Measurements from ENCODE around the gene PPP1R1B.

Gene PPP1R1B

DNA sequence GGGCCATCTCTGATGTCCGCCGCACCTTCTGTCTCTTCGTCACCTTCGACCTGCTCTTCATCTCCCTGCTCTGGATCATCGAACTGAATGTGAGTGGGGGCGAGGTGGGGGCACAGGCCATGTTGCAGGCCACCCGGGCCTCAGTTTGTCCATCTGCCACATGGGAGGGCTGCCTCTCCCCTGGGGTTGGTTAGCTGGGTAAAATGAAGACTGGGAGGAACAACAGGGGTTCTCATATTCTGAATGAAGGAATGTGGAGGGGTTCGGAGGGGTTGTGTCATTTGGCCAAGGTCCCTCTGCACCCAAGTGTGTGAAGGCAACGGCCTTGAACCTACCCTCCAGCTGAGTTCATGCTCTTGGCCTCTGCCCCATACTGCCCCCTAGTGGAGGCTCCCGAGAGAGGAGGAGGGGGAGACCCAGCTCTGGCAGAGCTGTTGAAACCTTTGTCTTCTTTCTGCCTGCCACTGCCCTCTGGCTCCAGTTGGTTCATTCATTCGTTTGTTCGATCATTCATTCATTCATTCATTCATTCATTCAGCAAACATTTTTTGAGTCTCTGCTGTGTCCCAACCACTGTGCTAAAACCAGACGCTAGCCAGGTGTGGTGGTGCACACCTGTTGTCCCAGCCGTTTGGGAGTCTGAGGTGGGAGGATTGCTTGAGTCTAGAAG lies 27.0 kb downstream of the PPP1R1B start:
- DNase-seq (ENCODE audit: low read depth), result no peak

GRCh38 chr17:39655105-39655504 lies 28.4 kb downstream of the PPP1R1B start:
- DNase-seq (ENCODE audit: low read depth), result no peak

DNA sequence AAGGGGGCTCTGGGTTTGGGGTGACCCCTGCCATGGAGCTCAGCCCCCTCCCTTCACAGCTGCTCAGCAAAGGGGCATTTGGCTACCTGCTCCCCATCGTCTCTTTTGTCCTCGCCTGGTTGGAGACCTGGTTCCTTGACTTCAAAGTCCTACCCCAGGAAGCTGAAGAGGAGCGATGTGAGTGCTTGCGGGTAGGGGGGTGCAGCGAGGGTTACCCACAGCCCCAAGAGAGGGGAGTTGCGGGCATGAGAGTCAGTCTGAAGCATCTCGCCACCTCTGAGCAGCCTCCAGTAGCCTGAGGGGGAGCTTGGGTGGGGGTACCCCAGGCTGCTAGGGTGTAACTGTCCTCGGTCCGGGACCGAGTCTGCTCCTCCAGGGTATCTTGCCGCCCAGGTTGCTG lies 31.6 kb downstream of the PPP1R1B start:
- no peak for DNase-seq (ENCODE audit: low read depth)

GRCh38 chr17:39658760-39659159 lies 32.0 kb downstream of the PPP1R1B start:
- no peak for DNase-seq (ENCODE audit: low read depth)

- no peak for DNase-seq (ENCODE audit: low read depth)
Observed at GRCh38 chr17:39659279-39660010, 32.7 kb downstream of the PPP1R1B start.

DNA sequence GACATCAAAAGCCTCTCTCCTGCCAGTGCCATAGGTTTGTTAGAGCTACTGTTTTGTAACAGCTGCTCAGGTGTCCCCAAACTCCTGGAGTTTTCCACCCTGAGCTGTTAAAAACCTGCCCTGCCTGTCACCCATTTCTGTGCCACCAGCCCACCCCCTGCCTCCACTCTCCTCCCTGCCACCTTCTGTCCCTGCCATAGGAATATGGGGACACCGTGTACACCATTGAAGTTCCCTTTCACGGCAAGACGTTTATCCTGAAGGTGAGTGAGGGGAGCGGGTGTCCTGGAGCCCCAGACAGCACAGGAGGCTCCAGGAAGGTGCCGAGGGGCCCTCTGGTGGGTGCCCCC lies 33.2 kb downstream of the PPP1R1B start:
- DNase-seq (ENCODE audit: low read depth), result no peak

- no peak for DNase-seq (ENCODE audit: low read depth)
Observed at GRCh38 chr17:39660397-39661385, 33.9 kb downstream of the PPP1R1B start.

- DNase-seq (ENCODE audit: low read depth), result no peak
Observed at GRCh38 chr17:39661744-39662541, 35.2 kb downstream of the PPP1R1B start.

GRCh38 chr17:39662551-39663339 lies 36.0 kb downstream of the PPP1R1B start:
- DNase-seq (ENCODE audit: low read depth), result no peak

DNA sequence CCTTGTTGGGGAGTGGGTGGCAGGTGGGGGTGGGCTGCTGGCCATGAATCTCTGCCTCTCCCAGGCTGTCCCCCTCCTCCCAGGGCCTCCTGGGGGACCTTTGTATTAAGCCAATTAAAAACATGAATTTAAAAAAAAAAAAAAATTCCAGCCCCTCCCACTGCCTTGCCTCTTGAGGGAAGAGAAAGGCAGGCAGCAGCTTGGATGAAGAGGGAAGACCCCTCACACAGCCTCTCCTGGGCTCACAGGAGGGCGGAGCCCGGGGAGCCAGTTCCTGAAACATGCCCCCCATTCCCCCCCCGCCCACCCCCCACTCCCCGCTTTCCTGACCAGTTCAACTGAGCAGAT lies 36.6 kb downstream of the PPP1R1B start:
- no peak for DNase-seq (ENCODE audit: low read depth)

DNA sequence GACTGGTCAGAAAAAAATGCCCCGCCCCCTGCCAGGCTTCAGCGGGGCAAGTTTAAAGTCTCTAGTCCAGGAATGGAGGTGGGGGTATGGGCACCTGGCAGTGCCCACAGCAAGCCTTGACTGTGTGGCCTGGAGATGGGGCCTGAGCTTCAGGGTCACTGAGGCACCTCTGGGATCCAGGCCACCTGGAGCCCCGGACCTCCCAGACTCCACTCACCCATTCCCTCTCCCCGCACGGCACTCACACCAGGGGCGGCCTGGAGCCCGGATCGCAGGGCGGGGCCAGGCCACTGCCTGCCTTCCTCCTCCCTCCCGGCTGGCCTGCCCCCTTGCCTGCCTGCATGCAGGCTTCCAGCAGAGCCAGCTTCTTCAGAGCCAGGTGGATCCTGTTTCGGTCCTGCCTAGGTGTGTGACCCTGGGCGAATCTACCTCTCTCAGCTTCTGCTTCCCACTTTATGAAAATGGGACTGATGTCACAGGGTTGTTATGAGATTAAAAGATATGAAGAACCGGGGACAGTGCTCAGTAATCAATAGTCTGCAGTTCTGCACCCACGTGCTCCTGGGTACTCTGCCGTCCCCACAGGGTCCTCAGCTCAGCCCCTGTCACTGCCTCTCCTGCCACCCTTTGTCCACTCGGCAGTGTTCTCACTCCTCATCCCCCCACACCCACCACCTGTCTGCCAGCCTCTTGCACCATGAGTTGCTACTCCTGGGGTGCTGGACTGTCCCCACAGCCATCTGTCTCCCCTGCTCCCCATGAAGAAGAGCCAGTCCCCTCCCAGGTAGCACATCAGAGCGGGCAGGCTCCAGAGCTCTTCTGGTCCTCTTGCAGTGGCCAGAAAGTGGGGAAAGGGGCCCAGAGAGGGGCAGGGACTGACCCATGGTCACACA lies 37.2 kb downstream of the PPP1R1B start:
- no peak for DNase-seq (ENCODE audit: low read depth)

DNA sequence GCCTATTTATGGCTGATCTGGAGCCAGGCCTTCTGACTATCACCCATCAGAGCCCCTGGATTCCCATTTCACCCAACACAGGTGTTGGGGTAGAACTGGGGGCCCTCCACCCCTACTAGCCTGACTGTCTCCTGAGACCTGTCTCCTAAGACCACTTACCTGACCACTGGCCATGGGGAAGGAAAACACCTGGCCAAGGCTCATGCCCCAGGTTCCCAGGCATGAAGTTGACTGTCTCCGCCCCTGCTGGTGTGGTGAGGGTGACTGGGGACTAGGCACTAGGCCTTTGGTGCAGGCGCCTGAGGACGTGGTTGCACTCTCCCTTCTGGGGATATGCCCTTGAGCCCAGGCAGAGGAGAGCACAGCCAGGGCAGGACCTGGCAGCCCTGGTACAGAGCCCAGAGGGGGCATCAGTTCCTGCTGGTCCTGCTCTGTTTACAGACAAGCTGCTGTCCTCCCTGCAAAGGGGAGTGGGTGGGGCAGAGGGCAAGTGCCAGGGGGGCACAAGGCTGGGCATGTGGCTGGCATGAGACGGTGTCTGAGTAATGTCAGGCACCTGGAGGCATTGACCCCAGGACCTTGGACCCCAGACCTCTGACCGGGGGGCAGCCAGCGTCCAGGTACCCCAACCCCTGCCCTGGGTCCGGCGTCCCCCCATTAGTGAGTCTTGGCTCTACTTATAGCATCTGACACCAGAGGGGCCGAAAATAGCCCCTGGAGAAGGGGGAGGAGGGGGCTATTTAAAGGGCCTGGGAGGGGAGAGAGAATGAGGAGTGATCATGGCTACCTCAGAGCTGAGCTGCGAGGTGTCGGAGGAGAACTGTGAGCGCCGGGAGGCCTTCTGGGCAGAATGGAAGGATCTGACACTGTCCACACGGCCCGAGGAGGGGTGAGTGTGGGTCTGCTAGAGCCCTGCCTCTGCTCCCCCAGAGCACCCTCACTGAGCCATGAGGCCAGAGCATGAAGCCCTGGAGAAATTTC lies 38.1 kb downstream of the PPP1R1B start, which contains the start of gene TCAP:
Gene TCAP (plus strand): TSS at position 769 of the 981 bp plus-strand sequence. CDS start 11 bp downstream, at position 780.
- no peak for DNase-seq (ENCODE audit: low read depth)

DNA sequence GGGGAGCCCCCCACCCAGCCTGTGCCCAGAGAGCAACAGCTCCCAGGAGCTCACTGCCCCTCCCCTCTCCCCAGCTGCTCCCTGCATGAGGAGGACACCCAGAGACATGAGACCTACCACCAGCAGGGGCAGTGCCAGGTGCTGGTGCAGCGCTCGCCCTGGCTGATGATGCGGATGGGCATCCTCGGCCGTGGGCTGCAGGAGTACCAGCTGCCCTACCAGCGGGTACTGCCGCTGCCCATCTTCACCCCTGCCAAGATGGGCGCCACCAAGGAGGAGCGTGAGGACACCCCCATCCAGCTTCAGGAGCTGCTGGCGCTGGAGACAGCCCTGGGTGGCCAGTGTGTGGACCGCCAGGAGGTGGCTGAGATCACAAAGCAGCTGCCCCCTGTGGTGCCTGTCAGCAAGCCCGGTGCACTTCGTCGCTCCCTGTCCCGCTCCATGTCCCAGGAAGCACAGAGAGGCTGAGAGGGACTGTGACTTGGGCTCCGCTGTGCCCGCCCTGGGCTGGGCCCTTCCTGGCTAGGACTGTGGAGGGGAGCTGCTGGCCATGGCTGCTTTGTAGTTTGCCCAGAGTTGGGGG lies 39.0 kb downstream of the PPP1R1B start:
- DNase-seq (ENCODE audit: low read depth), result no peak

DNA sequence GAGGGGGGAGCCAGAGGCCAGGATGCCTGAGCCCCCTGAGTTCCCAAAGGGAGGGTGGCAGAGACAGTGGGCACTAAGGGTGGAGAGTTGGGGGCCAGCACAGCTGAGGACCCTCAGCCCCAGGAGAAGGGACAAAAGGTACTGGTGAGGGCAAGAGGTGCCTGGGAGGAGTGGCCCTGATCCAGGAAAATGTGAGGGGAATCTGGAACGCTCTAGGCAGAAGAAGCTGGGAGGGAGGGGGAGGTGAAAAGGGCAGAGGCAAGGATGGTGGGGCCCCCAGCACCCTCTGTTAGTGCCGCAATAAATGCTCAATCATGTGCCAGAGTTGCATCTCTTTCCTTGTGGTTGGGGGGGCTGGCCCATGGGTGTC lies 39.5 kb downstream of the PPP1R1B start:
- no peak for DNase-seq (ENCODE audit: low read depth)

- no peak for DNase-seq (ENCODE audit: low read depth)
Observed at GRCh38 chr17:39666601-39667261, 40.0 kb downstream of the PPP1R1B start.

DNA sequence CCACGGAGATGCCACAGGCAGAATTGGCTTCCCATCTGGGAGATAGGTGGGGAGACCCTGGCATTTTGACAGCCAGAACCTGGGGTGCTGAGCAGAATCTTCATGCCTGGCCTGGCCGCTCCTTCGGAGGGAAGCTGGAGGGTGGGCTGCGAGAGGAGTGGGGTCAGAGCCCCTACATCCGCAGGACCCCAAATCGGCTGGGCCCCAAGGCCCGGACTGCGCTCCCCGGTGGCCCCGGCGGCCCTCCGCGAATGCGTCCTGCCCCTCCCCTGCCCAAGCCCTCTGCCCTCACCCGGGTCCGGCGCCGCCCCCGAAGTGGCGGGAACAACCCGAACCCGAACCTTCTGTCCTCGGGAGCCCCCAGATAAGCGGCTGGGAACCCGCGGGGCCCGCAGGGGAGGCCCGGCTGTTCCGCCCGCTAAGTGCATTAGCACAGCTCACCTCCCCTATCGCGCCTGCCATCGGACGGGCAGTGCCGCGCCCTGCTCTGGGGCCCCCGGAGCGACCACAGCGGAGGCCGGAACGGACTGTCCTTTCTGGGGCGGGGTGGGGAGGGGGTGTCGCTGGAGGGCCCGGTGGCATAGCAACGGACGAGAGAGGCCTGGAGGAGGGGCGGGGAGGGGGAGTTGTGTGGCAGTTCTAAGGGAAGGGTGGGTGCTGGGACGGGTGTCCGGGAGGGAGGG lies 40.7 kb downstream of the PPP1R1B start:
- no peak for DNase-seq (ENCODE audit: low read depth)

All from stromal cell of bone marrow (primary cell).